Keratinocyte (primary cell): Measurements from ENCODE around the gene CYB5A. TPM values are rescaled to one million over a fixed set of nuclear protein-coding genes. Genes with fewer than 3 reads are reported as not detected.

Experiments
- DNase-seq: peaks from one replicate; pipeline ENCODE4 v3.0.0-alpha.2; 2011; ENCODE audit warnings: low read depth, missing footprints, low spot score
- FAIRE-seq: peaks from 2 replicates; lab custom pipeline; 2011; peaks lifted over from hg19 to GRCh38; lab: Jason Lieb, UNC
- H2AFZ ChIP-seq: 2 replicates; pipeline ENCODE4 v1.6.0; 2012; ENCODE audit warnings: low read length, control low read depth, inconsistent platforms; ENCODE audit not compliant: control insufficient read depth
- H3K27ac ChIP-seq: 2 replicates; pipeline ENCODE4 v1.5.1; 2011; ENCODE audit warnings: low read length; ENCODE audit not compliant: control insufficient read depth, insufficient read depth
- H3K27me3 ChIP-seq: 3 replicates; pipeline ENCODE4 v1.6.0; 2011; ENCODE audit warnings: low read length; ENCODE audit not compliant: control insufficient read depth, insufficient read depth; ENCODE audit errors: extremely low read depth
- H3K36me3 ChIP-seq, 2 experiments: 2 replicates in 1 of 2; 3 replicates in 1 of 2; pipeline ENCODE4 v1.5.1; 2011; ENCODE audit warnings: low read length in 2 of 2, mild to moderate bottlenecking in 1 of 2; ENCODE audit not compliant: control insufficient read depth in 2 of 2, insufficient read depth in 2 of 2; ENCODE audit errors: extremely low read depth in 1 of 2
- H3K4me1 ChIP-seq: 3 replicates; pipeline ENCODE4 v1.5.1; 2011; ENCODE audit warnings: low read length; ENCODE audit not compliant: control insufficient read depth, insufficient read depth; ENCODE audit errors: extremely low read depth
- H3K4me2 ChIP-seq: 3 replicates; pipeline ENCODE4 v1.6.0; 2011; ENCODE audit warnings: low read depth, low read length; ENCODE audit not compliant: control insufficient read depth, insufficient read depth; ENCODE audit errors: extremely low read depth
- H3K4me3 ChIP-seq, 3 experiments: fragments of 200-600 bp in 1 of 3; sonication (generic) in 1 of 3; 2 replicates in 2 of 3; 3 replicates in 1 of 3; pipeline ENCODE4 v1.5.1; 2011 to 2016; ENCODE audit warnings: low read length in 3 of 3, mild to moderate bottlenecking in 3 of 3, control low read depth in 2 of 3, inconsistent platforms in 1 of 3, low read depth in 1 of 3, mixed read lengths in 1 of 3, mixed run types in 1 of 3, moderate library complexity in 1 of 3; ENCODE audit not compliant: control insufficient read depth in 2 of 3, insufficient read depth in 2 of 3; ENCODE audit errors: extremely low read depth in 1 of 3
- H3K79me2 ChIP-seq: 2 replicates; pipeline ENCODE4 v1.6.0; 2012; ENCODE audit warnings: low read length; ENCODE audit not compliant: control insufficient read depth, insufficient read depth
- H3K9ac ChIP-seq: 3 replicates; pipeline ENCODE4 v1.6.0; 2011; ENCODE audit warnings: low read length; ENCODE audit not compliant: control insufficient read depth, insufficient read depth; ENCODE audit errors: extremely low read depth
- H3K9me1 ChIP-seq: 3 replicates; pipeline ENCODE4 v1.6.0; 2011; ENCODE audit warnings: low read length; ENCODE audit not compliant: control insufficient read depth, insufficient read depth; ENCODE audit errors: extremely low read depth
- H3K9me3 ChIP-seq: 2 replicates; pipeline ENCODE4 v1.5.1; 2012; ENCODE audit warnings: low read depth, low read length; ENCODE audit not compliant: control insufficient read depth
- H4K20me1 ChIP-seq: 3 replicates; pipeline ENCODE4 v1.6.0; 2011; ENCODE audit warnings: low read length; ENCODE audit not compliant: control insufficient read depth, insufficient read depth; ENCODE audit errors: extremely low read depth
- CTCF ChIP-seq, 3 experiments: IDR thresholded peaks in 1 of 3; conservative IDR thresholded peaks in 1 of 3; optimal IDR thresholded peaks in 1 of 3; 2 replicates in 2 of 3; 3 replicates in 1 of 3; pipeline versions ENCODE3 to v1.5.1; 2011; ENCODE audit warnings: low read length in 3 of 3, mild to moderate bottlenecking in 3 of 3, moderate library complexity in 2 of 3, control low read depth in 1 of 3, inconsistent platforms in 1 of 3; ENCODE audit not compliant: insufficient read depth in 2 of 3; ENCODE audit errors: extremely low read depth in 1 of 3
- EZH2 ChIP-seq: IDR thresholded peaks from one replicate; pipeline ENCODE4 v1.6.1; 2012; ENCODE audit warnings: inconsistent platforms, mild to moderate bottlenecking, low read length, moderate library complexity
- dilution Hi-C: fragments of 300-500 bp; cut with MboI; formaldehyde crosslinking; loops from one replicate; pipeline ENCODE4 v1.7.0; 2020; ENCODE audit warnings: low sequenced_read_pairs; ENCODE audit not compliant: extremely low pct_ligation_motif_present
- polyA plus RNA-seq, 5 experiments: library from polyadenylated mRNA; depleted of rRNA in 3 of 5; stranded (reverse) in 3 of 5; stranded (forward) in 1 of 5; unstranded in 1 of 5; fragments of >200 nt; gene quantifications; 1 replicate in 1 of 5; 2 replicates in 3 of 5; 3 replicates in 1 of 5; pipeline versions ENCODE4 v1.2.1 to v1.2.3, GENCODE V29; 2011 to 2012; ENCODE audit warnings: missing spikeins in 2 of 5, low read depth in 1 of 5, low replicate concordance in 1 of 5

CYB5A gene
- polyA plus RNA-seq, 1 donor (not counting 4 experiments of a cell fraction or from before 2014, with no cell fraction given) = 49.4 TPM

- dilution Hi-C loops = no loop called here
- FAIRE-seq (no peak), DNase-seq (no peak)
- no peak overlapping the region for H3K27ac ChIP-seq
- no peak overlapping the region for H3K9ac ChIP-seq
- no peaks in the 10 kb centered on the region for H3K4me1 ChIP-seq
- TF ChIP-seq EZH2 = no peak
- no peak for TF ChIP-seq CTCF (optimal IDR thresholded peaks at IDR 0.05 in 1 of 3, IDR thresholded peaks at IDR 0.05 in 1 of 3, conservative IDR thresholded peaks at IDR 0.05 in 1 of 3; ENCODE audit: extremely low read depth in 1 of 3, insufficient read depth in 2 of 3, low read length in 3 of 3)
- H2AFZ ChIP-seq = no peak overlapping the region
- H3K9me3 ChIP-seq = no peaks in the 10 kb centered on the region
- no peaks in the 10 kb centered on the region for H3K36me3 ChIP-seq
- no peaks in the 10 kb centered on the region for H4K20me1 ChIP-seq
- no peak overlapping the region for H3K4me3 ChIP-seq
- no peaks in the 10 kb centered on the region for H3K9me1 ChIP-seq
- H3K4me2 ChIP-seq = no peak overlapping the region
- no peaks in the 10 kb centered on the region for H3K79me2 ChIP-seq
- H3K27me3 ChIP-seq = no peaks in the 10 kb centered on the region
Measured at GRCh38 chr18:74222710-74223494, 68.9 kb downstream of the CYB5A start.

- dilution Hi-C loops = no loop called here
- FAIRE-seq = no peak
- H3K9ac ChIP-seq = no peak overlapping the region
- no peak overlapping the region for H3K4me2 ChIP-seq
- H3K9me3 ChIP-seq = no peaks in the 10 kb centered on the region
- no peaks in the 10 kb centered on the region for H3K36me3 ChIP-seq
- H3K4me3 ChIP-seq = no peak overlapping the region
- H3K9me1 ChIP-seq = no peaks in the 10 kb centered on the region
- H3K27ac ChIP-seq = no peak overlapping the region
- H3K4me1 ChIP-seq = no peaks in the 10 kb centered on the region
- no peak for DNase-seq
- TF ChIP-seq CTCF (optimal IDR thresholded peaks at IDR 0.05 in 1 of 3, IDR thresholded peaks at IDR 0.05 in 1 of 3, conservative IDR thresholded peaks at IDR 0.05 in 1 of 3; ENCODE audit: extremely low read depth in 1 of 3, insufficient read depth in 2 of 3, low read length in 3 of 3) = no peak
- TF ChIP-seq EZH2 = no peak
- no peaks in the 10 kb centered on the region for H3K79me2 ChIP-seq
- H2AFZ ChIP-seq = no peak overlapping the region
- H4K20me1 ChIP-seq = no peaks in the 10 kb centered on the region
- no peaks in the 10 kb centered on the region for H3K27me3 ChIP-seq
Measured at GRCh38 chr18:74221081-74221480, 70.7 kb downstream of the CYB5A start.
